Psoas muscle (tissue), 8 donors: ENCODE measurements around the gene LAIR2. TPM values are rescaled to one million over a fixed set of nuclear protein-coding genes. Genes with fewer than 3 reads are reported as not detected.
"Not testable (repeated sequence)": the region's sequence is repeated elsewhere in the genome, so short reads cannot be mapped to it uniquely, and the experiment has no call there.

Experiments
- ATAC-seq, 4 donors: fragments of 200-7000 bp; cut with Tn5 transposase; one replicate each; pipeline ENCODE4 v1.9.1; 2020; ENCODE audit warnings: moderate library complexity in 3 of 4, mild to moderate bottlenecking in 2 of 4
- DNase-seq, 2 donors: peaks; one replicate each; pipeline ENCODE4 v3.0.0-alpha.2; 2020
- H3K27ac ChIP-seq: fragments of 200-600 bp; one replicate; pipeline ENCODE4 v1.8.0; 2022
- H3K27me3 ChIP-seq, 3 donors: fragments of 200-600 bp in 1 of 3; one replicate each; pipeline versions ENCODE4 v1.6.1 to v1.8.0; 2013 to 2022; ENCODE audit warnings: low read length in 2 of 3, mild to moderate bottlenecking in 2 of 3, moderate library complexity in 1 of 3; ENCODE audit not compliant: insufficient read depth in 3 of 3
- H3K36me3 ChIP-seq, 2 donors: fragments of 200-600 bp in 1 of 2; one replicate each; pipeline versions ENCODE4 v1.6.1 to v1.8.0; 2013 to 2022; ENCODE audit warnings: low read depth in 1 of 2, mild to moderate bottlenecking in 1 of 2, moderate library complexity in 1 of 2; ENCODE audit not compliant: insufficient read depth in 1 of 2
- H3K4me1 ChIP-seq: fragments of 200-600 bp; one replicate; pipeline ENCODE4 v1.8.0; 2022
- H3K4me3 ChIP-seq: fragments of 200-600 bp; one replicate; pipeline ENCODE4 v1.8.0; 2022; ENCODE audit warnings: mild to moderate bottlenecking
- H3K9me3 ChIP-seq: fragments of 200-600 bp; one replicate; pipeline ENCODE4 v1.8.0; 2022
- WGBS, 3 donors: extraction: QIAGEN DNeasy Blood & Tissue Kit; methylation state at CpG; one replicate each; pipeline versions ENCODE4 v1.1.6 to v1.1.7; 2013; 5-methylcytosine and 5-hydroxymethylcytosine counted together
- intact Hi-C, 2 donors: fragments of 100-400 bp; cut with DNase I; formaldehyde crosslinking; loops; one replicate each; pipeline versions ENCODE4 v1.11.0 to v1.14.2; 2022
- polyA plus RNA-seq, 3 donors: library from polyadenylated mRNA; stranded (reverse); fragments of 200-250 nt; gene quantifications; one replicate each; pipeline ENCODE4 v1.2.3, GENCODE V29; 2013
- total RNA-seq, 4 donors: library from RNA; stranded (reverse); fragmentation: NEBNext Ultra II Directional in 2 of 4; extraction: Animal tissue kit (Norgen Biotek cat#: 25700) in 2 of 4; gene quantifications; one replicate each; pipeline versions ENCODE4 v1.2.1 to v1.2.4, GENCODE V29; 2021 to 2023
- TF ChIP-seq, protein P1 (sequence below): fragments of 200-600 bp; IDR thresholded peaks from one replicate; pipeline ENCODE4 v1.8.0; 2022; ENCODE audit warnings: antibody characterized with exemption
- donor health status: healthy with polysubstance abuse.
- donor health status: DM: no; HTN: no; CAD: no; lungs with moderate emphysema.
- donor health status: Bipolar disorder and iron deficiency.
- donor health status: healthy.
- donor health status: DM: yes; HTN: yes; CAD: no.
- donor health status: DM: no; HTN: no; CAD: no.
- donor health status: DM: no; HTN: no; CAD: no.
- donor health status: DM: yes; HTN: yes; CAD: no.

LAIR2 gene
- total and polyA plus RNA-seq, 7 donors, result not detected

GRCh38 chr19:54489766-54490165, 12.9 kb upstream of the LAIR2 start:
- no peak overlapping the region for H3K27ac ChIP-seq
- peaks cover 0 to 10% (median 5%) of the 10 kb centered on the region in 3 donors for H3K27me3 ChIP-seq
- WGBS, 3 donors, result 64 to 68% (median 65%) methylated on average over 9 of the region's 9 CpGs
- H3K36me3 ChIP-seq, result no peaks in the 10 kb centered on the region
- TF ChIP-seq, protein P1, sequence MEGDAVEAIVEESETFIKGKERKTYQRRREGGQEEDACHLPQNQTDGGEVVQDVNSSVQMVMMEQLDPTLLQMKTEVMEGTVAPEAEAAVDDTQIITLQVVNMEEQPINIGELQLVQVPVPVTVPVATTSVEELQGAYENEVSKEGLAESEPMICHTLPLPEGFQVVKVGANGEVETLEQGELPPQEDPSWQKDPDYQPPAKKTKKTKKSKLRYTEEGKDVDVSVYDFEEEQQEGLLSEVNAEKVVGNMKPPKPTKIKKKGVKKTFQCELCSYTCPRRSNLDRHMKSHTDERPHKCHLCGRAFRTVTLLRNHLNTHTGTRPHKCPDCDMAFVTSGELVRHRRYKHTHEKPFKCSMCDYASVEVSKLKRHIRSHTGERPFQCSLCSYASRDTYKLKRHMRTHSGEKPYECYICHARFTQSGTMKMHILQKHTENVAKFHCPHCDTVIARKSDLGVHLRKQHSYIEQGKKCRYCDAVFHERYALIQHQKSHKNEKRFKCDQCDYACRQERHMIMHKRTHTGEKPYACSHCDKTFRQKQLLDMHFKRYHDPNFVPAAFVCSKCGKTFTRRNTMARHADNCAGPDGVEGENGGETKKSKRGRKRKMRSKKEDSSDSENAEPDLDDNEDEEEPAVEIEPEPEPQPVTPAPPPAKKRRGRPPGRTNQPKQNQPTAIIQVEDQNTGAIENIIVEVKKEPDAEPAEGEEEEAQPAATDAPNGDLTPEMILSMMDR, result no peak
- intact Hi-C loops, result no loop called here
- ATAC-seq, result no peak
- no peaks in the 10 kb centered on the region for H3K9me3 ChIP-seq
- DNase-seq, result no peak
- no peaks in the 10 kb centered on the region for H3K4me1 ChIP-seq
- H3K4me3 ChIP-seq, result no peak overlapping the region

DNA sequence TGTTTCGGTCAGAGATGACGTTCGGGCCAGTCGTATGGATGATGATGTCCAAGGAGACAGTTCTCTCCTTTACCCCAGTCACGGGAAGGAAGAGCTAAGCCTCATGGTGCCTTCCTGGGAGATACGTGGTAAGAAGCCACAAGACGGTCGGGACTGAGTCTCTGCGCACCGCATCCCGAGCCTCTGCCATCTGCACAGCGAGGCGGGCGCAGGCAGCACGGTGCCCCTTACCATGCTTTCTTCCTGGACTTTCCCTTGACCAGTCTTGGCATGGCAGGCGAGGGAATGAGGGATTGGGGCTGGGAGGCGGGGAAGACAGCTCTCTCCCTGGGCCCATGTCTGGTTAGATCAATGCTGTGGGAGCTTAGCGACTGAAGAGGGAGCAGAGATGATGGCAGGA, 10.1 kb upstream of the LAIR2 start:
- ATAC-seq, result no peak
- intact Hi-C loops, result no loop called here
- no peaks in the 10 kb centered on the region for H3K36me3 ChIP-seq
- 75 to 91% (median 85%) methylated on average over 18 of the region's 18 CpGs for WGBS, 3 donors
- no peak overlapping the region for H3K27ac ChIP-seq
- no peak overlapping the region for H3K4me3 ChIP-seq
- no peak for DNase-seq
- TF ChIP-seq, protein P1, result no peak
- H3K4me1 ChIP-seq, result no peaks in the 10 kb centered on the region
- no peaks in the 10 kb centered on the region for H3K9me3 ChIP-seq
- H3K27me3 ChIP-seq, result peaks cover 0 to 5% (median 4%) of the 10 kb centered on the region in 3 donors

DNA sequence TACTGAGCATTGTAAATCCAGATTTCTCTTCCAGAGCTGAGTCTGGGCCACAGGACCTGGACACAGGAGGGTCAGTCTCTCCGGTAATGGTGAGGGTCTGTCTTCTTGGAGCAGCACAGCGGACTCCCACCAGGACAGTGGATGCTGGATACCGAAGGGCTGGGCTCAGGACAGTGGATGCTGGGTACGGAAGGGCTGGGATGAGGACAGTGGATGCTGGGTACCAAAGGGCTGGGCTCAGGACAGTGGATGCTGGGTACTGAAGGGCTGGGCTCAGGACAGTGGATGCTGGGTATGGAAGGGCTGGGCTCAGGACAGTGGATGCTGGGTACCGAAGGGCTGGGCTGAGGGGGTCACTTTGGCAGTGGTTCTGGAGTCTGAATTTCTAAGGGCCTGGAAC, 9.6 kb upstream of the LAIR2 start:
- DNase-seq, ATAC-seq, H3K27me3 ChIP-seq, H3K36me3 ChIP-seq, H3K9me3 ChIP-seq, H3K4me1 ChIP-seq, intact Hi-C loops, H3K4me3 ChIP-seq, H3K27ac ChIP-seq: not testable (repeated sequence)
- 71 to 88% (median 81%) methylated on average over 5 of the region's 5 CpGs for WGBS, 3 donors

DNA sequence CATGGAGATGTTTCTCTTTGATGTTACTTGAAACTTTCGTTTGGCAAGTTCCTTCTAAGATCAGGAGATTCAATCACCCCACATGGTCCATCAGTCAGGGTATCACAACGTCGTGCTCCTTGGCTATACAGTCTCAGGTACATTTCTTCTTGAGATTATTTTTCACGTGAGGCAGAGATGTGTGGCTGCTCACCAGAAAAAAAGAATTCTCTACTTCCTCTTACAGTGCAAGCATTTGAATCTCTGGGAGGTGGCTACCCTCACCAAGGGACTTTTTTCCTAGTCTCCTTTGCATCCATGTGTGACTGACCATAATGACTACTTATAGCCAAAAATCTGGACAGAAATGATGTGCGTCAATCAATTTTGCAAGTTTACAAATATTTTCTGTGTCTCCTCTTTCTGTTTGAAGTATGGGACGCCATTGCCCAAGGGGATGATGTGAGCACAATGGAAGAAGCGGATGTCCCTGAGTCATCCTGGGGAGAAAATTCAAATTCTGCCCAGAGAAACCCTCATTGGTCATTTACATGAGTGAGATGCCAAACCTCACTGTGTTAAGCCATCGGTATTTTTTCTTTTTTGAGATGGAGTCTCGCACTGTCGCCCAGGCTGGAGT, 8.6 kb upstream of the LAIR2 start:
- Histone ChIP-seq H3K9me3 (no peaks in the 10 kb centered on the region), H3K4me1 (no peaks in the 10 kb centered on the region), H3K4me3 (no peak overlapping the region), H3K36me3 (no peaks in the 10 kb centered on the region), H3K27ac (no peak overlapping the region), H3K27me3 (peaks cover 0 to 5% (median 4%) of the 10 kb centered on the region in 3 donors)
- TF ChIP-seq, protein P1, result no peak
- intact Hi-C loops, result no loop called here
- WGBS, 3 donors, result 70 to 80% (median 73%) methylated on average over 10 of the region's 10 CpGs
- DNase-seq (no peak), ATAC-seq (no peak)

- intact Hi-C loops, ATAC-seq, H3K9me3 ChIP-seq, DNase-seq, H3K4me1 ChIP-seq, H3K36me3 ChIP-seq, H3K4me3 ChIP-seq, H3K27me3 ChIP-seq, H3K27ac ChIP-seq: not testable (repeated sequence)
- 54 to 67% (median 58%) methylated on average over 5 of the region's 5 CpGs for WGBS, 3 donors
Observed at GRCh38 chr19:54495284-54495683, 7.3 kb upstream of the LAIR2 start.

- H3K27me3 ChIP-seq, result not testable (repeated sequence)
Observed at GRCh38 chr19:54497747-54498450, 4.7 kb upstream of the LAIR2 start.

GRCh38 chr19:54498451-54498772, 4.2 kb upstream of the LAIR2 start:
- H3K4me1 ChIP-seq, DNase-seq, H3K9me3 ChIP-seq, H3K27me3 ChIP-seq, ATAC-seq, H3K27ac ChIP-seq, H3K36me3 ChIP-seq, H3K4me3 ChIP-seq, intact Hi-C loops: not testable (repeated sequence)
- 77 to 82% (median 78%) methylated on average over 9 of the region's 9 CpGs for WGBS, 3 donors

More at GRCh38 chr19:54497747-54498450, 4.7 kb upstream of the LAIR2 start:
- H3K4me3 ChIP-seq, intact Hi-C loops, H3K9me3 ChIP-seq, H3K36me3 ChIP-seq, H3K27ac ChIP-seq, ATAC-seq, H3K4me1 ChIP-seq, DNase-seq: not testable (repeated sequence)
- 58 to 86% (median 66%) methylated on average over 8 to 9 of the region's 15 CpGs for WGBS, 3 donors

- H3K27ac ChIP-seq, H3K9me3 ChIP-seq, H3K4me1 ChIP-seq, H3K4me3 ChIP-seq, H3K36me3 ChIP-seq, DNase-seq, ATAC-seq, intact Hi-C loops, H3K27me3 ChIP-seq: not testable (repeated sequence)
- 74 to 82% (median 76%) methylated on average over 4 of the region's 4 CpGs for WGBS, 3 donors
Observed at GRCh38 chr19:54505542-54505941, 2.9 kb downstream of the LAIR2 start.
